Activated CD8-positive, alpha-beta memory T cell treated with anti-CD3 and anti-CD28 coated beads, Interleukin-2, amount 50 U/mL, for 1 hour (primary cell): ENCODE results near the gene CLEC18B.
"Not testable (repeated sequence)": the region's sequence is repeated elsewhere in the genome, so short reads cannot be mapped to it uniquely, and the experiment has no call there.

Experiments
- DNase-seq: peaks from one replicate; pipeline ENCODE4 v3.0.0-alpha.2; 2020; ENCODE audit errors: extremely low read depth

Gene CLEC18B

GRCh38 chr16:74443624-74444346 is 22.5 kb upstream of the CLEC18B start:
- DNase-seq: not testable (repeated sequence)

- DNase-seq: no peak
These were observed 18.4 kb upstream of the CLEC18B start for GRCh38 chr16:74439685-74440084.

GRCh38 chr16:74438492-74438979 is 17.3 kb upstream of the CLEC18B start:
- no peak for DNase-seq

- no peak for DNase-seq
These were observed 10.2 kb upstream of the CLEC18B start for GRCh38 chr16:74431516-74431915.

GRCh38 chr16:74430036-74430712 is 8.9 kb upstream of the CLEC18B start:
- not testable (repeated sequence) for DNase-seq

GRCh38 chr16:74428493-74428892 is 7.2 kb upstream of the CLEC18B start:
- not testable (repeated sequence) for DNase-seq

- DNase-seq: not testable (repeated sequence)
These were observed 4.5 kb upstream of the CLEC18B start for GRCh38 chr16:74425751-74426150.

GRCh38 chr16:74423721-74424120 is 2.4 kb upstream of the CLEC18B start:
- not testable (repeated sequence) for DNase-seq

GRCh38 chr16:74422086-74422485 is 808 bp upstream of the CLEC18B start:
- not testable (repeated sequence) for DNase-seq

- DNase-seq: not testable (repeated sequence)
These were observed 156 bp upstream of the CLEC18B start for GRCh38 chr16:74421482-74421785.

GRCh38 chr16:74419811-74420210 is 1.5 kb downstream of the CLEC18B start:
- DNase-seq: not testable (repeated sequence)

- DNase-seq: not testable (repeated sequence)
These were observed 3.4 kb downstream of the CLEC18B start for GRCh38 chr16:74417897-74418296.

GRCh38 chr16:74413920-74414319 is 7.4 kb downstream of the CLEC18B start:
- DNase-seq: not testable (repeated sequence)

GRCh38 chr16:74413485-74413884 is 7.8 kb downstream of the CLEC18B start:
- not testable (repeated sequence) for DNase-seq

GRCh38 chr16:74412775-74413390 is 8.4 kb downstream of the CLEC18B start:
- not testable (repeated sequence) for DNase-seq

- DNase-seq: not testable (repeated sequence)
These were observed 9.0 kb downstream of the CLEC18B start for GRCh38 chr16:74412138-74412774.

- not testable (repeated sequence) for DNase-seq
These were observed 10.3 kb downstream of the CLEC18B start for GRCh38 chr16:74410981-74411380.

- DNase-seq: not testable (repeated sequence)
These were observed 11.0 kb downstream of the CLEC18B start for GRCh38 chr16:74410057-74410957.

GRCh38 chr16:74409185-74409981 is 11.9 kb downstream of the CLEC18B start:
- DNase-seq: not testable (repeated sequence)

GRCh38 chr16:74407362-74407705 is 13.9 kb downstream of the CLEC18B start:
- DNase-seq: not testable (repeated sequence)
